ENCODE measurements around the gene ANAPC2.

The ANAPC2 gene

GRCh38 chr9:137174722-137175293, 13.6 kb downstream of the ANAPC2 start:
- peaks cover under 1% of the 10 kb centered on the region for H3K36me3 ChIP-seq (ENCODE audit: insufficient read depth, low read length)
- no peaks in the 10 kb centered on the region for H3K4me1 ChIP-seq (ENCODE audit: insufficient read depth, low read length)
- H3K27ac ChIP-seq (ENCODE audit: low read length), result no peak overlapping the region
- no peak overlapping the region for H3K4me2 ChIP-seq (ENCODE audit: insufficient read depth, low read length)
- H4K20me1 ChIP-seq (ENCODE audit: insufficient read depth, low read length), result peaks cover 35% of the 10 kb centered on the region
- H3K9ac ChIP-seq (ENCODE audit: low read depth, low read length), result no peak overlapping the region
- no peak for TF ChIP-seq CTCF (IDR thresholded peaks at IDR 0.05; ENCODE audit: borderline replicate concordance, extremely low read depth, low read length, poor library complexity, severe bottlenecking)
- TF ChIP-seq EZH2 (IDR thresholded peaks at IDR 0.05; ENCODE audit: borderline replicate concordance, low read depth, low read length, severe bottlenecking), result no peak
- H3K9me3 ChIP-seq (ENCODE audit: insufficient read depth, low read length, severe bottlenecking), result no peaks in the 10 kb centered on the region
- peak; percentile 65 for DNase-seq
- H3K4me3 ChIP-seq (ENCODE audit: low read depth in 1 of 2, low read length in 2 of 2), result no peak overlapping the region
- no peaks in the 10 kb centered on the region for H3K79me2 ChIP-seq (ENCODE audit: insufficient read depth, low read length)
- peak; percentile 71 for ATAC-seq (ENCODE audit: insufficient read depth, low read depth)
- no peak overlapping the region for H2AFZ ChIP-seq (ENCODE audit: low read depth, low read length)
- H3K27me3 ChIP-seq (ENCODE audit: insufficient read depth, low read length, poor library complexity), result no peaks in the 10 kb centered on the region

GRCh38 chr9:137173796-137174664, 14.3 kb downstream of the ANAPC2 start:
- H3K9me3 ChIP-seq (ENCODE audit: insufficient read depth, low read length, severe bottlenecking), result no peaks in the 10 kb centered on the region
- peaks cover 6% of the 10 kb centered on the region for H3K27me3 ChIP-seq (ENCODE audit: insufficient read depth, low read length, poor library complexity)
- no peak overlapping the region for H2AFZ ChIP-seq (ENCODE audit: low read depth, low read length)
- no peak for DNase-seq
- H4K20me1 ChIP-seq (ENCODE audit: insufficient read depth, low read length), result peaks cover 35% of the 10 kb centered on the region
- no peak overlapping the region for H3K9ac ChIP-seq (ENCODE audit: low read depth, low read length)
- no peak overlapping the region for H3K4me2 ChIP-seq (ENCODE audit: insufficient read depth, low read length)
- H3K4me3 ChIP-seq (ENCODE audit: low read depth in 1 of 2, low read length in 2 of 2), result no peak overlapping the region
- no peak for TF ChIP-seq CTCF (IDR thresholded peaks at IDR 0.05; ENCODE audit: borderline replicate concordance, extremely low read depth, low read length, poor library complexity, severe bottlenecking)
- no peak for TF ChIP-seq EZH2 (IDR thresholded peaks at IDR 0.05; ENCODE audit: borderline replicate concordance, low read depth, low read length, severe bottlenecking)
- H3K4me1 ChIP-seq (ENCODE audit: insufficient read depth, low read length), result no peaks in the 10 kb centered on the region
- H3K27ac ChIP-seq (ENCODE audit: low read length), result no peak overlapping the region
- no peak; the same call in 1 of the 3 replicates for ATAC-seq (ENCODE audit: insufficient read depth, low read depth)
- H3K36me3 ChIP-seq (ENCODE audit: insufficient read depth, low read length), result no peaks in the 10 kb centered on the region
- H3K79me2 ChIP-seq (ENCODE audit: insufficient read depth, low read length), result no peaks in the 10 kb centered on the region

GRCh38 chr9:137172901-137173795, 15.2 kb downstream of the ANAPC2 start:
- no peaks in the 10 kb centered on the region for H3K4me1 ChIP-seq (ENCODE audit: insufficient read depth, low read length)
- H3K4me2 ChIP-seq (ENCODE audit: insufficient read depth, low read length), result no peak overlapping the region
- H3K27ac ChIP-seq (ENCODE audit: low read length), result no peak overlapping the region
- no peak for TF ChIP-seq EZH2 (IDR thresholded peaks at IDR 0.05; ENCODE audit: borderline replicate concordance, low read depth, low read length, severe bottlenecking)
- no peak for TF ChIP-seq CTCF (IDR thresholded peaks at IDR 0.05; ENCODE audit: borderline replicate concordance, extremely low read depth, low read length, poor library complexity, severe bottlenecking)
- no peaks in the 10 kb centered on the region for H3K9me3 ChIP-seq (ENCODE audit: insufficient read depth, low read length, severe bottlenecking)
- peaks cover 33% of the 10 kb centered on the region for H4K20me1 ChIP-seq (ENCODE audit: insufficient read depth, low read length)
- peaks cover 13% of the 10 kb centered on the region for H3K27me3 ChIP-seq (ENCODE audit: insufficient read depth, low read length, poor library complexity)
- H3K9ac ChIP-seq (ENCODE audit: low read depth, low read length), result no peak overlapping the region
- no peaks in the 10 kb centered on the region for H3K36me3 ChIP-seq (ENCODE audit: insufficient read depth, low read length)
- H2AFZ ChIP-seq (ENCODE audit: low read depth, low read length), result no peak overlapping the region
- no peak for ATAC-seq (ENCODE audit: insufficient read depth, low read depth)
- H3K79me2 ChIP-seq (ENCODE audit: insufficient read depth, low read length), result no peaks in the 10 kb centered on the region
- no peak overlapping the region for H3K4me3 ChIP-seq (ENCODE audit: low read depth in 1 of 2, low read length in 2 of 2)
- no peak for DNase-seq

Data from DND-41 (cell line).